Activated CD8-positive, alpha-beta memory T cell treated with anti-CD3 and anti-CD28 coated beads for 4 hours (primary cell): ENCODE data around the gene MYLIP.
A peak's percentile ranks its signal among the peaks of the same experiment; 100 is the strongest.
"Not testable (repeated sequence)": the region's sequence is repeated elsewhere in the genome, so short reads cannot be mapped to it uniquely, and the experiment has no call there.

Experiments used
- DNase-seq, 2 donors: peaks; one replicate each; pipeline ENCODE4 v3.0.0-alpha.2; 2020; ENCODE audit warnings: low read depth in 2 of 2

Gene MYLIP

DNA sequence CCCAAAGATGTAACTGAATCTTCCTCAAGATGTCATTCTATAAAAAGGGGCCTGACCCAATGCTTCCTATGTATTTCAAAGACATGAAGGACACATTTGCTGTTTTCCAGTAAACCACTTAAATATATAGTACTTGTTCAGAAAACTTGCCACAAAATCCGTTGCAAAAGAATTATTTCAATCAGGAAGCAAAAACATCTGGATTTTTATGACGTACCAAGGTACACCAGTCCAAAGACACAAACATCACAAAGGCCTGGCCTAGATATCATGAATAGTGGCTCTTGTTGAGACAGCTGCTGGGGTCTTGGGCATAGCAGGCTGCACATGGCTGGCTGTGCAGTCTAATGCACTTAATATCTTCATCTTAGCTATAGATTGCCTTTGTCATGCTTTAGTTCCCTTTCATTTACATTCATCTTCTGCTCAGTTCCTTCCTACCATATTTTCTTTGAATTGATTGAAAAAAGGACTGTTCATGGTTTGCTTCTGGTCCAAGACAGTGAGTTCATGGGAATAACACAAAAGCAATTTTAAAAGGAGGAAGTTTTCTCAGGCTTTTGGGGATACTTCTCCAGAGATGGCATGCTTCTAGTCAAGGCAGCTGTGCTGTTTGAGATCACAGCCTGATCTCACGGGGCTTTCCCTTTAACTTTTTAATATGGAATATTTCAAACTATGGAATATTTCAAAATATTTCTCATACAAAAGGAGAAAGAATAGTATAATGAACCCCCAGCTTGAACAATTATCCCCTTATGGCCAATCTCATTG, 44.5 kb downstream of the MYLIP start:
- DNase-seq: no peak

DNA sequence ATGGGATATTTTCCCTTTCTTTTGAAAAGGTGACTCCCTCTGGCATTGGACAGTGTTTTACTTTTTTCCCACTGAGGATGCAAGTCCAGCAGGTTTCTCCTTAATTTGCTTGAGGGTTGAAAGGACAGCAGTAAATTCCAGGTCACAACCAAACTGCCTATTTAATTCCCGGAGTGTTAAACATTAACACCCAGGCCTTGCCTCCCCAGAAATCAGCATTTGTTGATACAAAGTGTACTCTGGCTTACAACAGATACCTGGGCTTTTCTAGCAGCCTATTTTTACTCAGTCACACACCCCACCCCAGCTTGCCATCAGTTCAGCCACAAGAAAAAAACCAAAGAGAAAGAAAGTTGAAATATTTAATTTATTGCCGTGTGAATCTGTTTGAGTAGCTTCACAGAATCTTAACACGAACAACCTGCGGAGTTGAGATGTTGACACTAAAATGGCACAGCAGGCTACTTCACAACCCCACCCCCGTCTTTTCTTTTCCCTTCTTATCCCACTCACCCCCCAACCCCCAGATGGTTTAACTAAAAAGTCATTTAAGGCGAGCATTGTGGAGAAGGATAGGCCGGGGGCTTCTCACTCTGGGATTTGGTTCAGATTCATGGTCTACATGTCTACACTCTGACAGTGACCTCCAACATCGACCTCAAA, 45.7 kb downstream of the MYLIP start:
- no peak for DNase-seq

DNA sequence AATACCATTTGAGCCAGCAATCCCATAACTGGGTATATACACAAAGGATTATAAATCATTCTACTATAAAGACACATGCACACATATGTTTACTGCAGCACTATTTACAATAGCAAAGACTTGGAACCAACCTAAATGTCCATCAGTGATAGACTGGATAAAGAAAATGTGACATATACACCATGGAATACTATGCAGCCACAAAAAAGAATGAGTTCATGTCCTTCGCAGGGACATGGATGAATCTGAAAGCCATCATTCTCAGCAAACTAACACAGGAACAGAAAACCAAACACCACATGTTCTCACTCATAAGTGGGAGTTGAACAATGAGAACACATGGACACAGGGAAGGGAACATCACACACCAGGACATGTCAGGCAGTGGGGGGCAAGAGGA, 47.7 kb downstream of the MYLIP start:
- not testable (repeated sequence) for DNase-seq

DNA sequence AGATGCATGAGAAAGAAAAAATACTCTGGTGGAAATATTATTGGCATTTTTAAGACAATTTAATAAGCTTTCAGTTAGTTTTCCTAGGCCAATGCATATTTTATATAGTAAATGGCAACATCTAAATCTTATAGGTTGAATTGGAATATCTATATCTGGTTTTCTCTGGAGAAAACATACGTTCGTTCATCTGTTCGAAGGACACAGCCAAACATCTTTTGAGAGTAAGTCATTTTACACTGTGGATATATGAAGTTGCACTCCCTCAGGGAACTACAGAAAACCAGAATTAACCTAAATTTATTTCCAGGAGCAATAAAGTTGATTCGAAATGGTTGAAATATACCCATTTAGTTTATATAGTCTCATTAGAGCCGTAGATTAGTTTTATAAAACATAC, 49.0 kb downstream of the MYLIP start:
- no peak for DNase-seq

DNA sequence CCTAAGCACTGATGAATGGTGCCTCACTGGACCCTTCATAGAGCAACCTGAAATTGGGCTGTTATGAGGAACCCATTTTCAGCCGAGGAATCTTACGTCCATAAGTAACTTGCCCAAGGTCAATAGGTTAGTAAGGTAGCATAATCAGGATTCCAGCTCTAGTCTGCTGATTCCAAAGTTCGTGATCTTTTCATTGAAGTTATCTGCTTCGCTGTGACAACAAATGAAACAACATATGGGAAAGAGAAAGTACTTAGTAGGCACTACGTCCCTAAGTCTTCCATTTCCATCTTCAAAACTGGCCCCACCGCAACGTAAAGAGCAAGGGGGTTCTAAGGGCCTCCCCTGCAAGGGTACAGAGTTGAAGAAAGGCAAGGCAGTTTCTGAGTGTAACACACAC, 49.5 kb downstream of the MYLIP start:
- no peak for DNase-seq

DNA sequence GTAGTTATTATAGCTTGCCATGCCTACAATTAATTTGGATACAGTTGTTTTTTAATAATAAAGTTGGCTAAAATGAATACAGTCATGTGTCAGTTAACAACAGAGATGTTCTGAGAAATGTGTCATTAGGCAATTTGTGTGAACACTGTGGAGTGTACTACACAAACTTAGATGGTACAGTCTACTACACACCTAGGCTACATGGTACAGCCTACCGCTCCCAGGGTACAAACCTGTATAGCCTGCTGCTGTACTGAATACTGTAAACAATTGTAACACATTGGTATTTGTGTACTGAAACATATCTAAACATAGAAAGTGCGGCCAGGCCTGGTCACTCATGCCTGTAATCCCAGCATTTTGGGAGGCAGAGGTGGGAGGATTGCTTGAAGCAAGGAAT, 50.2 kb downstream of the MYLIP start:
- DNase-seq: no peak

DNA sequence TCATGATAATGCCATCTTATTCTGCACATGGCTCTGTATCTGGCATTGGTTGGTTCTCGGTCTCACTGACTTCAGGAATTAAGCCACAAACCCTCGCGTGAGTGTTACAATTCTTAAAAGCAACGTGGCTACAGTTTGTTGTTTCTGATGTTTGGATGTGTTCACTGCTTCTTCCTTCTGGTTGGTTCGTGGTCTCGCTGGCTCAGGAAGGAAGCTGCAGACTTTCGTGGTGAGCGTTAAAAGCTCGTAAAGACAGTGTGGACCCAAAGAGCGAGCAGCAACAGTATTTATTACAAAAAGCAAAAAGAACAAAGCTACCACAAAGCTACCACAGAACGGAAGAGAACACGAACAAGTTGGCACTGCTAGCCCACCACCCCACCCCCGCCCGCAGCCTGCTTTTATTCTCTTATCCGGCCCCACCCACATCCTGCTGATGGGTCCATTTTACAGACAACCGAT, 51.1 kb downstream of the MYLIP start:
- peak in 1 of 2 donors; percentile 17 for DNase-seq

DNA sequence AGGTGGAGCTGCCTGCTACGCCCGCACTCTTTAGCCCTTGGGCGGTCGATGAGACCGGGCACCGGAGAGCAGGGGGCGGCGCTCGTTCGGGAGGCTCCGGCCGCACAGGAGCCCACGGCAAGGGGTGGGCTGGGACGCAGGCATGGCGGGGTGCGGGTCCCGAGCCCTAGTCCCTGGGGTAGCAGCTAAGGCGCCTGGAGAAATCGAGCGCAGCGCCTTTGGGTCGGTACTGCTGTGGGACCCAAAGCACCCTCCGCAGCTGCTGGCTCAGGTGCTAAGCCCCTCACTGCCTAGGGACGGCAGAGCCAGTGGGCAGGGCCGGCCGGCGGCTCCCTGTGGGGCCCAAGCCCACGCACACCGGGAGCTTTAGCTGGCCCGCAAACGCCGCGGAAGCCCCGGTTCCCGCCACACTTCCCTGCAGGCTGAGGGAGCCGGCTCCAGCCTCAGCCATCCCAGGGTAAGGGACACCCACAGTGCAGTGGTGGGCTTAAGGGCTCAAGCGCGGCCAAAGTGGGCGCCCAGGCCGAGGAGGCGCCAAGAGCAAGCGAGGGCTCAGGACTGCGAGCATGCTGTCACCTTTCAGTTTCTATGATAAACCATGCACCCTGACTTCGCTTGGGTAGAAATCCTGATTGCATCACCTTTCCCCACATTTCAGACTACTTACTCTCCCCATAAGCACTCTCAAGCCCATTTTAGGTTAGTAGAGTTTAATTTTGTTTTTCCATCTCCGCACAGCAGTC, 52.0 kb downstream of the MYLIP start:
- DNase-seq: no peak

DNA sequence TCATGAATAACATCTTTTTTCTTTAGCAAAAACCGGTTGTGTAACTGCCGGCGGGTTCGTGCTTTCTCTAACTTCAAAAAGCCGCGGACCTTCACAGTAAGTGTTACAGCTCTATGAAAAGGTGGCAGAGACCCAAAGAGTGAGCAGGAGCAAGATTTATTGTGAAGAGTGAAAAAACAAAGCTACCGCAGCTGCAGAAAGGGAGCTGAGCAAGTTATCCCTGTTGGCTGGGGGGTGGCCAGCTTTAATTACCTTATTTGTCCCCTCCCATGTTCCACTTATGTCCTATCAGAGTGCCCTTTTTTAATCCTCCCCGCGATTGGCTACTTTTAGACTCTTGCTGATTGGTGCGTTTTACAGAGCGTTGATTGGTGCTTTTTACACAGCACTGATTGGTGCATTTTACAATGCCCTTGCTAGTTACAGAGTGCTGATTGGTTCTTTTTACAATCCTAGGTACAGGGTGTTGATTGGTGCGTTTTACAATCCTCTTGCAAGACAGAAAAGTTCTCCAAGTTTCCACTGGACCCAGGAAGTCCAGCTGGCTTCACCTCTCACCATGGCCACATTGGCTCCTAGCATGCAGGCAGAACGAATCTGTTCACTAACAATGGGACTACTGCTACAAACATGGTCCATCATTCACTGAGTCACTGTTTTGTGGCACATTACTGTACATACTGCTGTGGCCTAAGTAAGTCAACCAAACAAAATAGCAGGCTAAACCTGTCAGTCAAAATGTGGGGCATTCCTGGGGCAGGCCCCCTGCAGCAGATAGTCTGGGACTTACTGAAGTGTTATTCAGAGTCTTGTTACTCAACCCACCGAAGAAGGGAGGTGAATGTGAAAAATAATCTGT, 52.8 kb downstream of the MYLIP start:
- no peak for DNase-seq

DNA sequence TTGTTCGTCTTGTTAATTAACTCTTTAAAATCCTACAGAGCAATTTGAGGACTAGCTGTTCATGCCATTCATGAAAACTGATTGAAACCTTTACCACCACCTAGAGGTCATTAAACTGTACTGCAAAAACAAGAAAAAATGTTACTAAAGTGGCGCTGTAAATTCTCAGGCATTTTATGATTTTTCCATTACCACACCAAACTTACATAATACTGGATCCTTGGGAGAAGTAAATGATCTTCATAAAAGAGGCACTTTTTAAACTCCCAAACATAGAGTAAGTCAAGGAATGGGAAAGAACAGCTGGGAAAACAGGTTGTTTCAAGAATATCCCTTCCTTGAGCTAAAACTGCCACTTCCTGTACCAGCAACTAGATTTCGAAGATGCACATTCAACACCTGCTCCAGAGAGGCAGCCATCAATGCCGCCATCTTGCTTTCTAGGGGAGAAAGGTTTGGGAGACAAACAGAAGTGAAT, 54.3 kb downstream of the MYLIP start:
- DNase-seq: no peak

DNA sequence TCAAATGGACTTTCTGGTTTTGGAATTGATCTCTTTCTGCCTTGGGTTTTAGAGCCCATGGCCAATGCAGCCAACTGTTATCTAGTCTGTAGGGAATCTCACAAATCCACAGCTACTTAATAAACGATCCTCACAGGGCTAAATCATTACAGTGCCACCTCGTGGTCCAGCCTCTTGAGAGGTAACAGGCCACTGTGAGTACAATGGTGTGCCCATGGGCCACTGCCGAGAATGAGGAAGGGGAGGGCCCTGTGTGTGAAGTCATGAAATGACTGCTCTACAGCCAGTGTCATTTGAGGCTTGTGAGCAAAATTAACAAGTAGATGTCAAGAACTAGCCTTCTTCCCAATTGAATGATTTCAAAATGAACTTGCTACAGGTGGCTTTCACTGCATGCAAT, 55.2 kb downstream of the MYLIP start:
- no peak for DNase-seq

DNA sequence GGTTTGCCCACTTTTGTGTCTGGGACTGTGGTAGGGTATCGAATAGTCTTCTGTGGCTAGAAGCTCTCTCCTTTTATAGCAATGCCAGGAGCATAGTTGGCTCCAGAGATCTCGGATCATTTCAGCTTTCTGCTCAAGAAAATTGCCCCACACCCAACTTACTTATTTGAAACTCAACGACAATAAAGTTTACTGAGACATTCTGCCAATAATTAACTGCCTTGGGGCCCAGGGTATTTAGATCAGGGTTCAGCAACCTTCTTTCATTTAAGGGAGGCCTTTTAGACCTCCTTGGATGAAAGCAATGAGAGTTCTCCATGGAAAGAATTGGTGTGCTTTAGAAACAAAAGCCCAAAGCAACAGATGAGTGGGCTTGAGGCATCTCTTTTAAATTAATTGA, 55.7 kb downstream of the MYLIP start:
- no peak for DNase-seq

DNA sequence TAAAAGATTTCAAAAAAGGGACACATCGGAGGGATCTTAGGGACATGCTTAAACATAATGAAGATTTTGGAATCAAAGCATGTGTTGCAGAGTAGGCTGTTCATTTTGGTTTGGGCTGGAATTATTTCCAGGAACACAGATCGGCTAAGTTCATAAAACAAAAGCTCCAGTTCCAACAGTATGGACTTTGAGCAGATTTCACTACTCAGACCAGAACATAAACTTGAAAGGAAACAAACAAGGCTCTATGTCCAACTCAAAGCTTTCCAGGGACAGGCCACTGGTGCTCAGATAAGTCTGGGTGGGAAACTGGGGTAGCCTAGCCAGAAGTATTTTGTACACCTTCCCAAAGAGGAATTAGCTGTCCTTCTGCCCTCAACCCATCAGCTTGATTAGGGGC, 58.3 kb downstream of the MYLIP start:
- no peak for DNase-seq

DNA sequence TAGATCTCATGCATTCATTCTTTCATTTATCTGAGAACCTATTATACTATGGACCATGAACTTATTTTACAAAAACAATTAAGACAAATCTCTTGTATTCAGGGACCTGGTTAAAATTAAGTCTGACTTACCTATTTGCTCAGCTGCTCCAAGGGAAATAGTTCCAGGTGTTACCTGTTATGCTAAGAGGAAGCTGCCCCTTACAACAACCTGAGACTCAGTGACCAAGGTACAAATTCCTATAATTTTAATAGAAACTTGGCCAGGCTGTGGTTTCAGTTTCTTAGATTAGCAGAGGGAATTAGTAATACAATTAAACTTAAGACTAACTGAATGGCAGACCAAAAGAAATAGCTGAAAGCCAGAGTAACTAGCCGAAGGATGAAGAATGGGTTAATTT, 61.3 kb downstream of the MYLIP start:
- DNase-seq: no peak

DNA sequence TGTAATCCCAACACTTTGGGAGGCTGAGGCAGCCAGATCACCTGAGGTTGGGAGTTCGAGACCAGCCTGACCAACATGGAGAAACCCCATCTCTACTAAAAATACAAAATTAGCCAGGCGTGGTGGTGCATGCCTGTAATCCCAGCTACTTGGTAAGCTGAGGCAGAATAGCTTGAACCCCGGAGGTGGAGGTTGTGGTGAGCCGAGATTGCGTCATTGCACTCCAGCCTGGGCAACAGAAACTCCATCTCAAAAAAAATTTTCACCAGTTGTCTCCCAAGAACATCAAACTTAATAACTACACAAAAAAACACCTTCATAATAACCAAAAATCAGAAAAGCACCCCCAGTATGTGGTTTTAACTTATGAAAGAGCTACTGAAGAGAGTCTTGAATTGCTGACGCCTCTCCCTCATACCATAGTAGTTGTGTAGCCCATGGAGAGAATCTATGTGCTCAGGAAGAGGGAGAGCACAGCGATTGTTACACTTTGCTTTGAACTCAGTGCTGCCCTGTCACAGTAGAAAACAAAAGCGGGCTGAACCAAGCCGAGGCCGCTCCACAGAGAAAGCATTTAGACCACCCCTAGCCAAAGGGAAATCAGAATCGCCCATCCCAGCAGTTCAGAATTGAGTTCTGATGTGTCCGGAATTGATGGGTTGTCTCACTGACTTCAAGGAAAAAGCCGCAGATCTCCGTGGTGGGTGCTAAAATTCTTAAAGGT, 67.5 kb downstream of the MYLIP start:
- no peak for DNase-seq

DNA sequence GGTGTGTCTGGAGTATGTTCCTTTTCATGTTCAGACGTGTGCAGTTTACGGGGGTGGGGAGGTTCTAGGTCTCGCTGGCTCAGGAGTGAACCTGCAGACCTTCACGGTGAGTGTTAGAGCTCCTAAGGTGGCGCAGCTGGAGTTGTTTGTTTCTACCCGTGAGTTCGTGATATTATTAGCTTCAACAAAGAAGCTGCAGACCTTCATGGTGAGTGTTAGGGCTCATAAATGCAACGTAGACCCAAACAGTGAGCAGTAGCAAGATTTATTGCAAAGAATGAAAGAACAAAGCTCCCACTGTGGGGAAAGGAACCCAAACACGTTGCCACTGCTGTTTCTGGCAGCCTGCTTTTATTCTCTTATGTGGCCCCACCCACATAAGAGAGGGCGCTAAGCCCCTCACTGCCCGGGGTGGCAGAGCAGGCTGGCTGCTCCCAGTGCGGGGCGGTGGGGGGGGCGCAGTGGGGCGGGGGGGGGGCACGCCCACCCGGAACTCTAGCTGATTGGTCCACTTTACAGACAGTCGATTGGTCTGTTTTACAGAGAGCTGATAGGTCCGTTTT, 68.2 kb downstream of the MYLIP start:
- no peak for DNase-seq
